ENCODE results near the gene ORC3.

ORC3 gene

GRCh38 chr6:87589693-87590416, at the start of gene ORC3, which contains the start of gene RARS2:
ORC3 (plus strand) TSS chr6:87590135; CDS start chr6:87590169, 34 bp downstream.
RARS2 (minus strand) TSS chr6:87589987; CDS start chr6:87589957, 30 bp downstream.
- FAIRE-seq = no peak

- no peak for FAIRE-seq
These were observed 49.4 kb upstream of the ORC3 start for GRCh38 chr6:87540539-87540938.

- FAIRE-seq = no peak
These were observed 48.9 kb upstream of the ORC3 start for GRCh38 chr6:87541041-87541440.

GRCh38 chr6:87541744-87542143, 48.2 kb upstream of the ORC3 start:
- no peak for FAIRE-seq

- FAIRE-seq = no peak
These were observed 46.0 kb upstream of the ORC3 start for GRCh38 chr6:87543696-87544473.

GRCh38 chr6:87544474-87544735, 45.5 kb upstream of the ORC3 start:
- FAIRE-seq = no peak

GRCh38 chr6:87551799-87552198, 38.1 kb upstream of the ORC3 start:
- FAIRE-seq = no peak

GRCh38 chr6:87553159-87553765, 36.7 kb upstream of the ORC3 start:
- no peak for FAIRE-seq

- FAIRE-seq = no peak
These were observed 34.4 kb upstream of the ORC3 start for GRCh38 chr6:87555506-87555905.

GRCh38 chr6:87558446-87558845, 31.5 kb upstream of the ORC3 start:
- no peak for FAIRE-seq

- no peak for FAIRE-seq
These were observed 28.9 kb upstream of the ORC3 start for GRCh38 chr6:87561017-87561416.

GRCh38 chr6:87572021-87572420, 17.9 kb upstream of the ORC3 start:
- FAIRE-seq = peak; percentile 9

- FAIRE-seq = no peak
These were observed 17.1 kb upstream of the ORC3 start for GRCh38 chr6:87572883-87573282.

GRCh38 chr6:87573307-87574024, 16.5 kb upstream of the ORC3 start:
- no peak for FAIRE-seq

GRCh38 chr6:87574237-87574804, 15.6 kb upstream of the ORC3 start:
- FAIRE-seq = no peak

GRCh38 chr6:87575423-87575822, 14.5 kb upstream of the ORC3 start:
- no peak for FAIRE-seq

- FAIRE-seq = no peak
These were observed 6.1 kb upstream of the ORC3 start for GRCh38 chr6:87583822-87584221.

- FAIRE-seq = no peak
These were observed 3.4 kb upstream of the ORC3 start for GRCh38 chr6:87586371-87587077.

GRCh38 chr6:87588756-87589407, 1.1 kb upstream of the ORC3 start:
- no peak for FAIRE-seq

- FAIRE-seq = no peak
These were observed 514 bp downstream of the ORC3 start for GRCh38 chr6:87590417-87590880.

- FAIRE-seq = no peak
These were observed 1.1 kb downstream of the ORC3 start for GRCh38 chr6:87590990-87591389.

- FAIRE-seq = no peak
These were observed 10.6 kb downstream of the ORC3 start for GRCh38 chr6:87600576-87600975.

Measured in islet of Langerhans (tissue), 1 donor.